K562 (cell line): ENCODE measurements around the gene KCNK4. TPM values are rescaled to one million over a fixed set of nuclear protein-coding genes. Genes with fewer than 3 reads are reported as not detected.

Source experiments
- CREB1 ChIP-seq, 2 experiments: sonication (generic) in 1 of 2; formaldehyde crosslinking in 1 of 2; IDR thresholded peaks; 2 replicates each; pipeline versions ENCODE4 v1.6.1 to v1.8.0; 2012 to 2022; ENCODE audit warnings: inconsistent platforms in 1 of 2, mild to moderate bottlenecking in 1 of 2, missing genetic modification reagents in 1 of 2, moderate library complexity in 1 of 2
- ERF ChIP-seq: fragments of 450-650 bp; formaldehyde crosslinking; IDR thresholded peaks from 2 replicates; pipeline ENCODE4 v1.4.0; 2020; ENCODE audit warnings: mild to moderate bottlenecking, mixed read lengths
- FOXM1 ChIP-seq, 2 experiments: fragments of 450-650 bp in 1 of 2; sonication (generic) in 1 of 2; formaldehyde crosslinking in 1 of 2; IDR thresholded peaks; 2 replicates each; pipeline versions ENCODE4 v1.6.1 to v1.9.0; 2017 to 2022; ENCODE audit warnings: low read depth in 2 of 2, mild to moderate bottlenecking in 2 of 2, missing genetic modification reagents in 1 of 2, moderate library complexity in 1 of 2
- SIN3A ChIP-seq, 2 experiments: fragments of 150-350 bp in 1 of 2; IDR thresholded peaks; 2 replicates each; pipeline ENCODE4 v1.6.1; 2011 to 2016; ENCODE audit warnings: borderline replicate concordance in 2 of 2, low read depth in 2 of 2, low read length in 2 of 2, mild to moderate bottlenecking in 2 of 2, moderate library complexity in 2 of 2; ENCODE audit not compliant: control insufficient read depth in 1 of 2
- STAT5A ChIP-seq: IDR thresholded peaks from 2 replicates; pipeline ENCODE4 v1.6.1; 2012; ENCODE audit warnings: low read length, inconsistent platforms, borderline replicate concordance
- ZNF444 ChIP-seq: fragments of 250-450 bp; sonication (Bioruptor Pico); IDR thresholded peaks from 2 replicates; pipeline ENCODE4 v1.4.0; 2020; ENCODE audit warnings: mild to moderate bottlenecking, moderate library complexity
- polyA plus RNA-seq, 8 experiments: library from polyadenylated mRNA; depleted of rRNA in 4 of 8; stranded (reverse) in 5 of 8; unstranded in 3 of 8; fragments of >200 nt; fragmentation: Nextera tagmentation in 2 of 8; fragmentation: Illumina TruSeq in 1 of 8; extraction: Ambion mirVana in 2 of 8; extraction: Trizol in 1 of 8; gene quantifications; 2 replicates each; pipeline versions ENCODE4 v1.2.1 to v1.2.3, GENCODE V29; 2011 to 2014; ENCODE audit warnings: inconsistent platforms in 1 of 8, missing spikeins in 1 of 8
- total RNA-seq, 7 experiments: library from RNA; depleted of rRNA in 6 of 7; stranded (reverse); fragments of >200 nt in 6 of 7; fragmentation: Illumina TruSeq in 2 of 7; extraction: Trizol in 2 of 7; gene quantifications; 2 replicates each; pipeline versions ENCODE4 v1.2.1 to v1.2.3, GENCODE V29; 2011 to 2021; ENCODE audit warnings: low replicate concordance in 1 of 7
- TF ChIP-seq, protein P1 (sequence below): sonication (generic); formaldehyde crosslinking; IDR thresholded peaks from 2 replicates; pipeline ENCODE4 v1.8.1; 2023; ENCODE audit warnings: mild to moderate bottlenecking, missing genetic modification reagents
- TF ChIP-seq, protein P2 (sequence below): fragments of 450-650 bp; conservative IDR thresholded peaks from 2 replicates; pipeline ENCODE4 v1.6.1; 2016; ENCODE audit warnings: missing genetic modification characterization, low read depth, mild to moderate bottlenecking, missing compliant biosample characterization, moderate library complexity
- TF ChIP-seq, protein P3 (sequence below): IDR thresholded peaks from 2 replicates; pipeline ENCODE4 v1.6.1; 2011; ENCODE audit warnings: borderline replicate concordance, low read depth, mild to moderate bottlenecking, moderate library complexity, low read length; ENCODE audit not compliant: insufficient read depth, poor library complexity, severe bottlenecking
- TF ChIP-seq, protein P4 (sequence below): fragments of 450-650 bp; IDR thresholded peaks from 2 replicates; pipeline ENCODE4 v1.7.1; 2018; ENCODE audit warnings: mild to moderate bottlenecking, low read depth; ENCODE audit not compliant: partially characterized antibody
- TF ChIP-seq, protein P5 (sequence below): fragments of 250-450 bp; sonication (Bioruptor Pico); IDR thresholded peaks from 2 replicates; pipeline ENCODE4 v1.4.0; 2020; ENCODE audit warnings: borderline replicate concordance
- TF ChIP-seq, protein P6 (sequence below), 2 experiments: fragments of 450-650 bp; conservative IDR thresholded peaks; 2 replicates each; pipeline ENCODE4 v1.6.1; 2017; ENCODE audit warnings: mild to moderate bottlenecking in 2 of 2, moderate library complexity in 2 of 2

Gene KCNK4
- total and polyA plus RNA-seq, 9 of the 15 experiments (the other 6 are each of a cell fraction or from before 2014, with no cell fraction given), result not detected

DNA sequence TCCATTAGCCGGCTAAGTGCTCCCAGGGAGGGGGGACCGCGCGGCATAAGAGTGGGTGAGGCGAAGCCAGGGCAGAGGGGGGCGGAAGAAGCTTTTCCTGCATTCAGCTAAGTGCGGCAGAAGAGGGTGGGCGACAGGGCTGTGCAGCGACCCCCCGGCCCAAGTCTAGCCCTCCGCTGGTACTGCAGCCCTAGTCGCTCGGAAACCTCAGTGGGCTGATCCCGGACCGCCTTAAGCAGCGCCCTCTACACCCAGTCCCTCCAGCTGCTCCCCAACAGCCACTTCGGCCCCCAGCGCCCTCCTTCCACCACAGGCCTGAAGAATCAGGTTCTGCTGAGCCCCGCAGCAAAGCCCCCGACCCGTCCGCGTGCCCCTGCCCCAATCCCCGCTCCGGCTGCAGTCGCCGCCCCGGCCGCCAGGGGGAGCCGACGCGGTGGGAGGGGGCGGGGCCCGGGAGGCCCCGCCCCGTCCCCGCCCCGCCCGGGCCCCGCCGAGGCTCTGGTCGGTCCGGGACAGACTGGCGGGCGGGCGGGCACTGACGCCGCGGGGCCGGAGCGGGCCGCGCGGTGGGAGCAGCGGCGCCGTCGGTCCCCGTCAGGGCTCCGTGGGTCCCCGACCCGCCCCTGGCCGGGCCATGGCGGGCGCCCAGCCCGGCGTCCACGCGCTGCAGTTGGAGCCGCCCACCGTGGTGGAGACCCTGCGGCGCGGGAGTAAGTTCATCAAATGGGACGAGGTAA is 39.9 kb upstream of the KCNK4 start, which contains the start of gene PLCB3 (continued):
- TF ChIP-seq, protein P1, sequence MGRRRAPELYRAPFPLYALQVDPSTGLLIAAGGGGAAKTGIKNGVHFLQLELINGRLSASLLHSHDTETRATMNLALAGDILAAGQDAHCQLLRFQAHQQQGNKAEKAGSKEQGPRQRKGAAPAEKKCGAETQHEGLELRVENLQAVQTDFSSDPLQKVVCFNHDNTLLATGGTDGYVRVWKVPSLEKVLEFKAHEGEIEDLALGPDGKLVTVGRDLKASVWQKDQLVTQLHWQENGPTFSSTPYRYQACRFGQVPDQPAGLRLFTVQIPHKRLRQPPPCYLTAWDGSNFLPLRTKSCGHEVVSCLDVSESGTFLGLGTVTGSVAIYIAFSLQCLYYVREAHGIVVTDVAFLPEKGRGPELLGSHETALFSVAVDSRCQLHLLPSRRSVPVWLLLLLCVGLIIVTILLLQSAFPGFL (CRISPR knock-in tag), result no peak
- TF ChIP-seq ERF (CRISPR knock-in tag) (0 out of 2 replicates have a peak, but pooled peaks have one; percentile 19), STAT5A (no peak), CREB1 (IDR thresholded peaks at IDR 0.05) (no peak), CREB1 (CRISPR knock-in tag; IDR thresholded peaks at IDR 0.05) (peak; percentile 45; the same call in 1 of the 2 replicates), SIN3A (IDR thresholded peaks at IDR 0.05; ENCODE audit: borderline replicate concordance in 2 of 2, control insufficient read depth in 1 of 2, low read depth in 2 of 2, low read length in 2 of 2) (peak in 1 of 2 experiments; percentile 80; a peak in 1 of 4 replicates), ZNF444 (no peak), FOXM1 (IDR thresholded peaks at IDR 0.05; ENCODE audit: low read depth) (no peak), FOXM1 (CRISPR knock-in tag; IDR thresholded peaks at IDR 0.05; ENCODE audit: low read depth) (peak; percentile 71; the same call in 1 of the 2 replicates)
- TF ChIP-seq, protein P2, sequence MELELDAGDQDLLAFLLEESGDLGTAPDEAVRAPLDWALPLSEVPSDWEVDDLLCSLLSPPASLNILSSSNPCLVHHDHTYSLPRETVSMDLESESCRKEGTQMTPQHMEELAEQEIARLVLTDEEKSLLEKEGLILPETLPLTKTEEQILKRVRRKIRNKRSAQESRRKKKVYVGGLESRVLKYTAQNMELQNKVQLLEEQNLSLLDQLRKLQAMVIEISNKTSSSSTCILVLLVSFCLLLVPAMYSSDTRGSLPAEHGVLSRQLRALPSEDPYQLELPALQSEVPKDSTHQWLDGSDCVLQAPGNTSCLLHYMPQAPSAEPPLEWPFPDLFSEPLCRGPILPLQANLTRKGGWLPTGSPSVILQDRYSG, result no peak
- TF ChIP-seq, protein P3, sequence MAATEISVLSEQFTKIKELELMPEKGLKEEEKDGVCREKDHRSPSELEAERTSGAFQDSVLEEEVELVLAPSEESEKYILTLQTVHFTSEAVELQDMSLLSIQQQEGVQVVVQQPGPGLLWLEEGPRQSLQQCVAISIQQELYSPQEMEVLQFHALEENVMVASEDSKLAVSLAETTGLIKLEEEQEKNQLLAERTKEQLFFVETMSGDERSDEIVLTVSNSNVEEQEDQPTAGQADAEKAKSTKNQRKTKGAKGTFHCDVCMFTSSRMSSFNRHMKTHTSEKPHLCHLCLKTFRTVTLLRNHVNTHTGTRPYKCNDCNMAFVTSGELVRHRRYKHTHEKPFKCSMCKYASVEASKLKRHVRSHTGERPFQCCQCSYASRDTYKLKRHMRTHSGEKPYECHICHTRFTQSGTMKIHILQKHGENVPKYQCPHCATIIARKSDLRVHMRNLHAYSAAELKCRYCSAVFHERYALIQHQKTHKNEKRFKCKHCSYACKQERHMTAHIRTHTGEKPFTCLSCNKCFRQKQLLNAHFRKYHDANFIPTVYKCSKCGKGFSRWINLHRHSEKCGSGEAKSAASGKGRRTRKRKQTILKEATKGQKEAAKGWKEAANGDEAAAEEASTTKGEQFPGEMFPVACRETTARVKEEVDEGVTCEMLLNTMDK, result peak; percentile 72
- TF ChIP-seq, protein P4, sequence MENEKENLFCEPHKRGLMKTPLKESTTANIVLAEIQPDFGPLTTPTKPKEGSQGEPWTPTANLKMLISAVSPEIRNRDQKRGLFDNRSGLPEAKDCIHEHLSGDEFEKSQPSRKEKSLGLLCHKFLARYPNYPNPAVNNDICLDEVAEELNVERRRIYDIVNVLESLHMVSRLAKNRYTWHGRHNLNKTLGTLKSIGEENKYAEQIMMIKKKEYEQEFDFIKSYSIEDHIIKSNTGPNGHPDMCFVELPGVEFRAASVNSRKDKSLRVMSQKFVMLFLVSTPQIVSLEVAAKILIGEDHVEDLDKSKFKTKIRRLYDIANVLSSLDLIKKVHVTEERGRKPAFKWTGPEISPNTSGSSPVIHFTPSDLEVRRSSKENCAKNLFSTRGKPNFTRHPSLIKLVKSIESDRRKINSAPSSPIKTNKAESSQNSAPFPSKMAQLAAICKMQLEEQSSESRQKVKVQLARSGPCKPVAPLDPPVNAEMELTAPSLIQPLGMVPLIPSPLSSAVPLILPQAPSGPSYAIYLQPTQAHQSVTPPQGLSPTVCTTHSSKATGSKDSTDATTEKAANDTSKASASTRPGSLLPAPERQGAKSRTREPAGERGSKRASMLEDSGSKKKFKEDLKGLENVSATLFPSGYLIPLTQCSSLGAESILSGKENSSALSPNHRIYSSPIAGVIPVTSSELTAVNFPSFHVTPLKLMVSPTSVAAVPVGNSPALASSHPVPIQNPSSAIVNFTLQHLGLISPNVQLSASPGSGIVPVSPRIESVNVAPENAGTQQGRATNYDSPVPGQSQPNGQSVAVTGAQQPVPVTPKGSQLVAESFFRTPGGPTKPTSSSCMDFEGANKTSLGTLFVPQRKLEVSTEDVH, result no peak
- TF ChIP-seq, protein P5, sequence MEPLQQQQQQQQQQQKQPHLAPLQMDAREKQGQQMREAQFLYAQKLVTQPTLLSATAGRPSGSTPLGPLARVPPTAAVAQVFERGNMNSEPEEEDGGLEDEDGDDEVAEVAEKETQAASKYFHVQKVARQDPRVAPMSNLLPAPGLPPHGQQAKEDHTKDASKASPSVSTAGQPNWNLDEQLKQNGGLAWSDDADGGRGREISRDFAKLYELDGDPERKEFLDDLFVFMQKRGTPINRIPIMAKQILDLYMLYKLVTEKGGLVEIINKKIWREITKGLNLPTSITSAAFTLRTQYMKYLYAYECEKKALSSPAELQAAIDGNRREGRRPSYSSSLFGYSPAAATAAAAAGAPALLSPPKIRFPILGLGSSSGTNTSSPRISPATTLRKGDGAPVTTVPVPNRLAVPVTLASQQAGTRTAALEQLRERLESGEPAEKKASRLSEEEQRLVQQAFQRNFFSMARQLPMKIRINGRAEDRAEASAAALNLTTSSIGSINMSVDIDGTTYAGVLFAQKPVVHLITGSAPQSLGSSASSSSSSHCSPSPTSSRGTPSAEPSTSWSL (CRISPR knock-in tag), result no peak
- TF ChIP-seq, protein P6, sequence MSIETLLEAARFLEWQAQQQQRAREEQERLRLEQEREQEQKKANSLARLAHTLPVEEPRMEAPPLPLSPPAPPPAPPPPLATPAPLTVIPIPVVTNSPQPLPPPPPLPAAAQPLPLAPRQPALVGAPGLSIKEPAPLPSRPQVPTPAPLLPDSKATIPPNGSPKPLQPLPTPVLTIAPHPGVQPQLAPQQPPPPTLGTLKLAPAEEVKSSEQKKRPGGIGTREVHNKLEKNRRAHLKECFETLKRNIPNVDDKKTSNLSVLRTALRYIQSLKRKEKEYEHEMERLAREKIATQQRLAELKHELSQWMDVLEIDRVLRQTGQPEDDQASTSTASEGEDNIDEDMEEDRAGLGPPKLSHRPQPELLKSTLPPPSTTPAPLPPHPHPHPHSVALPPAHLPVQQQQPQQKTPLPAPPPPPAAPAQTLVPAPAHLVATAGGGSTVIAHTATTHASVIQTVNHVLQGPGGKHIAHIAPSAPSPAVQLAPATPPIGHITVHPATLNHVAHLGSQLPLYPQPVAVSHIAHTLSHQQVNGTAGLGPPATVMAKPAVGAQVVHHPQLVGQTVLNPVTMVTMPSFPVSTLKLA (conservative IDR thresholded peaks at IDR 0.05), result peak in 1 of 2 experiments; percentile 28; a peak in 1 of 4 replicates
